NCI-H2227 treated with DMSO at 0.1 percent for 48 hours (cell line): ENCODE data around the gene QRSL1.
"Not testable (repeated sequence)": the region's sequence is repeated elsewhere in the genome, so short reads cannot be mapped to it uniquely, and the experiment has no call there.

Experiments
- DNase-seq: peaks from one replicate; lab custom pipeline; 2025; lab: John Stamatoyannopoulos, UW

The QRSL1 gene

DNA sequence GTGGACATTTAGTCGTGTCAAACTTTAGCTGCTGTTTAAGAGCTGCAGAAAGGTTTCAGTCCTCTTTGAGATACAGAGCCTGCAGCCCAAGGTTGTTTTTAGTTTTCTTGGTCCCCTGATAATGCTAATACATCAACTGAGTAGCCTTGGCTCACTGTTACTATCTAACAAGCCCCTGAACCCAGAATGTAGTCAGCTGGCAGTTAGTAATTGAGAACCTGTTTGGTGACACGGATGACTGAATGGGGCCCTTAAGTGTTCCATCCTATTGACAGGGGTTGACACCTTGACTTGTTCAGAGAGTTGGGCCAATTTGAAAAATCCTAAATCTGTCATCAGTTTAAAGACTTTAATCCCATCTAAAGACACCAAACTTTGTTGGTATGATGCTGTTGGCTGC, 2.9 kb upstream of the QRSL1 start:
- DNase-seq = no peak

DNA sequence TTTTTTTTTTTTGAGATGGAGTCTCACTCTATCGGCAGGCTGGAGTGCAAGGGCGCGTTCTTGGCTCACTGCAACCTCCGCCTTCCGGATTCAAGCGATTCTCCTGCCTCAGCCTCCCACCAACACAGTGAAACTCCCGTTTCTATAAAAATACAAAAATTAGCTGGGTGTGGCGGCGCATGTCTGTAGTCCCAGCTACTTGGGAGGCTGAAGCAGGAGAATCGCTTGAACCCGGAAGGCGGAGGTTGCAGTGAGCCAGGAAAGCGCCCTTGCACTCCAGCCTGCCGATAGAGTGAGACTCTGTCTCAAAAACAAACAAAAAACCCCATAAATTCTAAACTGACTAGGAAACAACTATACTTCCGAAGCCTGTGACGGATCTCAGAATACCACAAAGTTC, 1.6 kb upstream of the QRSL1 start:
- not testable (repeated sequence) for DNase-seq

DNA sequence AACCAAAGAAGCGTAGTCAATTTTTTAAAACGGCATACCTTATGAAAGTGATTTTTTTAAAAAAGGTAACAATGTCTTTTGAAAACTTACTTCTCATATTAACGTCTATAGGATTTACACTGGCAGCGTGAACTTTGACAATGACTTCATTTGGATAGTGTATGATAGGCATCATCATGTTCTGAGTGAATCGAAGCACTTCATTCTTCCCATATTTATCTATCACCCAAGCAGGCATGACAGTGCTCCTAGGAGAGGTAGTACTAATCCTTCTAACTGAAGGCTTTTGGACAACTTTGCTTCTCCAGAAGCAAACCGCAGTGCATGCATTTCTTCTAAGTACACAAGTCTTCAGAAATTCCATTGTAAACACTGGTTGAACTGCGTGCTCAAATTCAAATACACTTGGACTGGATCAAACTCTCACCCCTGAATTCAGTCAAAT, 698 bp upstream of the QRSL1 start:
- peak; percentile 10 for DNase-seq

DNA sequence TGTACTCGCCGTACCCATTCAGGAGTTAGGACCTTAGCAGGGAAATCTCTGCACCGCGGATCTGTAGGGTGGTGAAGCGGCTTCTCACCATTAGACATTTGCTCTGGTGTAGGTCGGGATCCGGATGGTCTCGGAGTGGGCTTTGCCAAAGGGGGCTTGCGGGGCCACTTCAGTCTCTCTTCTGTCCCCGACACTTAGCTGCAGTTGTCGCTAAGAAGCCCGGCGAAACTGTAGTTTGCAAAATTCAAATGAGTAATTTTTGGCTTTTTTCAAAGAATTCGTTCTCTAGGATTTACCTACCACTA, 433 bp downstream of the QRSL1 start:
- no peak for DNase-seq

DNA sequence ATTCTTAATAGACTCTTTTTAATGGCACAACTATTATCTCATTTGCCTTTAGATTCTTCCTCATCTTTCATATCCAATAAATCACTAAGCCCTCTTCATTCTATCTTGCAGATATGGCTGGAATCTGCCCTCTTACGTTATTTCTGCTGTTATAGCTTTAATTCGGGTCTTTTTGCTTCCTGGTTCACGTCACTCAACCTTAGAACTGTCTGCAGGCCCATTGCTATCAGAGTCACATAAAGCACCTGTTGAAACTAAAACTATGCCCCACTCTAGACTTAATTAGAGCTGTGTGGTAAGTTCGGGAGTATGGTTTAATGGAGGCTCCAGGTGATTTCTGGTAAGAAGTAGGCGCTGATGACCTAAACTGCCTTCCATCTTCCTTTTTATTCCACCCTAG, 988 bp downstream of the QRSL1 start:
- peak; percentile 22 for DNase-seq

DNA sequence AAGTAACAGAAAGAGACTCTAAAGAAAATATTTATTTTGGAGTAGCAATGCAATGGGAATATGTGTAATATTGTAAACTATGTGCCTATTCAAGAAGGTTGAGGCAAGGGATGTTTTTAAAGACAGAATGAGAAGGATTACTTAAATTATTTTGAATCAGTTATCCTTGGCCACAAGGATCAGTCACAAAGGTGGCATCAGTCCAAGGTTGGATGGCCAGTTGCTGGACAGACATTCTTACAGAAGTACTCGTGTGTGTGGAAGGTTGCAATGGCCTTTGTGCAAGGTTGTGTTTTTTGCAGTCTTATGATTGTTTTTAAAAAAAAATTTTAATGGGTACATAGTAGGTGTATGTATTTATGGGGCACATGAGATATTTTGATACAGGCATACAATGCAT, 2.0 kb downstream of the QRSL1 start:
- no peak for DNase-seq

DNA sequence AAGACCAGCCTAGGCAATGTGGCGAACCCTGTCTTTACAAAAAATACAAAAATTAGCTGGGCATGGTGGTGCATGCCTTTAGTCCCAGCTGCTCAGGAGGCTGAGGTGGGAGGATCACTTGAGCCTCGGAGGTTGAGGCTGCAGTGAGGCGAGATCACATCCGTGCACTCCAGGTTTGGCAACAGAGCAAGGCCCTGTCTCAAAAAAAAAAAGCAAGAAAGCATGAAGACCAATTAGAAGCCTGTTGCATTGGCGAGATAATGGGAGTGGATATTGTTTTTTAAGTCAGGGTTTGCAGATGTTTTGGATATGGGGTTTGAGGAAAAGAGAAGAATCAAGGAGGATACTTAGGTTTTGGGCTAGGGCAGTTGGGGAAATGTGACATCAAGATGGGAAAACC, 5.2 kb downstream of the QRSL1 start:
- DNase-seq = no peak

DNA sequence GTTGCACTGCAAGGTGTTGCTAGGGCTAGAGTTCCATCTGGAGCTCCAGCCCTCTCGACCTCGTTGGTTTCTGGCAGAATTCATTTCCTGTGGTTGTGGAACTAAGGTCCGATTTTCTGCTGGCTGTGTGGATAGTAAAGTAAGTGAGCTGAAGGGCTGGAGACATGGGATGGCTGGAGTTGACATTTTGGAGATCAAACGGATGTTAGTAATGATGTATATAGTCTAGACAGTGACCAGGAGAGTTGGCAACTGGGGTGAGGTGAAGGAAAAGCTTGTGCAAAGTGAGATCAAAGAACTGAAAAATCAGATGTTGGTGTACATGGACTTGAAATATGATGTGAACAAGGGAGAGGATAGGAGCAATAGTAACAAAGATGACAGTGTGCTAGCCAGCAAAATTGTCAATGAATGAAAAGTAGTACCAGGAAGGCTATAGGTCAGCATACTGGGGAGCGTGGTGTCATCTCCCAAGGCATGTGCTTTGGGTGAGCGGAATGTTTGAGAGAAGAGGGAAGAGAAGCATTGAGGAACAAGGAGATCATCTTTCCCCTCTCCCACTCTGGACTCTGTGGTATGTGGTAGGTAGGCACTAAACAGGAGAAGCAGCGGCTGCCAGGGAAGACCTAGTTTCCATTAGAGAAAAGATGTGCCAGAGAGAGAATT, 7.8 kb downstream of the QRSL1 start:
- no peak for DNase-seq

DNA sequence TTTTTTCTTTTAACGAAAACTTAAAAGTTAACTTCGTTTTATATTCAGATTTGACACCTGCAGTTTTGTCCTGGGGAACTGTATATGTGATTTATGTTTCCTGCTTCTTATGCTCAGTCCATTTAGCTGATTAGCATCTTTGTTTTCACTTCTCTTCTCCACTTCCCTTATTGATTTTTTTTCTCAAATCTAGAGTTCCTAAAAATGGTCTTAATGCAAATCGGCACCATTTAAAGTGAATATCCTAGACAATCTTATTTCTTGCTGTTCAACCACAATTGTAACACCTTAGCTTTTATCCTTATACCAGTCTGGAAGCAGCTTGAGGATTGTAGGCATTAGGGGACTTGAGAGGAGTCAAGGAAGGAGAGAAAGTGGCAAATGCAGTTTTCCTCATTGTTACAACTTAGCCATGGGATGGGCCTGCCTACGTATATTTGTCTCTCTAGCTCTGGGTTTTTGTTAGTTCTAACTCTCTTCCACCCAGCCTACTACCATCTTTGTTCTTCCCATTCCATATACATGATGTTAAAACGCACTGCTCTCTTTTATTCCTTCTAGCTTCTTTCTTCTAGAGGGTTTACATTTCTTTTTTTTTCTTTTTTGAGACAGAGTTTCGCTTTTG, 8.5 kb downstream of the QRSL1 start:
- DNase-seq = no peak

DNA sequence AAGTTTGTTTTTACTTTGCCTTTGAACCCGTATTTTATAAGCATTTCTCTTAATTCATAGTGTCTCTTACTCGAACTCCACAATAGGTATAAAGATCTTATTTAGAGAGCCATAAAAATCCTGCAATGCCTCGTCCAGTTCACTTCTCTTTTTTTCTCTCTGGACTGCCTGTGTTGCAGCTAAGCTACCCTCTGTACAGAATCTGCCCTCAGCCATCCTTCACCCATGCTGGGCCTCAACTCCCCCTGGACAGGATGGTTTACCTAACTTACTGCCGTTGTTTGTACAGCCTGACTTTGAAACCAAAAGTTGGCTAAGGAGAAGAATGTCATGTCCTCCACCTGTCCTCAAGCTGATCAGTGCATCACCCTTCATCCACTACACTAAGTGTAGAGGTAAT, 10.4 kb downstream of the QRSL1 start:
- DNase-seq = no peak

DNA sequence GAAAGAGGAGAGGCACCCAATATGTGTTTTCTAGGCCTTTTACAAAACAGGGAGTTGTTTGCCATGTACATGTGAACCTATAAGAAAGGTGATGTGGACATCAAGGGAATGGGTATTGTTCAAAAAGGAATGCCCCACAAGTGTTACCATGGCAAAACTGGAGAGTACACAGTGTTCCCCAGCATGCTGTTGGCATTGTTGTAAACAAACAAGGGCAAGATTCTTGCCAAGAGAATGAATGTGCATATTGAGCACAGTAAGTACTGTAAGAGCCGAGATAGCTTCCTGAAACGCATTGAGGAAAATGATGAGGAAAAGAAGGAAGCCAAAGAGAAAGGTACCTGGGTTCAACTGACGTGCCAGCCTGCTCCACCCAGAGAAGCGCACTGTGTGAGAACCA, 13.1 kb downstream of the QRSL1 start:
- DNase-seq = no peak

DNA sequence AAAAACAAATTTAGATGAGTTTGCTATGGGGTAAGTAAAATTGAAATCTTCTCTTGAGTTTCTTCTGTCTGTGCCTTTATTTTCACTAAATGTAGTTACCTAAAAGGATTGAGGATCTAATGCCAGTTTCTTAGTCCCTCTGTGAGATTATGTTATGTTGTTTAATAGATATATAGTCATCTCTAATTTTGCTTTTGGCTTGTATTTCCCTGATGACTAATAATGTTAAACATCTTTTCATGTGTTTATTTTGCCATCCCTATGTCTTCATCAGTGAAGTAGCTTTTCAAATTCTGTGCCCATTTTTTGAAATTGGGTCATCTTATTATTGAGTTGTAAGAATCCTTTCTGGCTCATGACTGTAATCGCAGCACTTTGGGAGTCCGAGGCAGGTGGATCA, 13.7 kb downstream of the QRSL1 start:
- no peak for DNase-seq

DNA sequence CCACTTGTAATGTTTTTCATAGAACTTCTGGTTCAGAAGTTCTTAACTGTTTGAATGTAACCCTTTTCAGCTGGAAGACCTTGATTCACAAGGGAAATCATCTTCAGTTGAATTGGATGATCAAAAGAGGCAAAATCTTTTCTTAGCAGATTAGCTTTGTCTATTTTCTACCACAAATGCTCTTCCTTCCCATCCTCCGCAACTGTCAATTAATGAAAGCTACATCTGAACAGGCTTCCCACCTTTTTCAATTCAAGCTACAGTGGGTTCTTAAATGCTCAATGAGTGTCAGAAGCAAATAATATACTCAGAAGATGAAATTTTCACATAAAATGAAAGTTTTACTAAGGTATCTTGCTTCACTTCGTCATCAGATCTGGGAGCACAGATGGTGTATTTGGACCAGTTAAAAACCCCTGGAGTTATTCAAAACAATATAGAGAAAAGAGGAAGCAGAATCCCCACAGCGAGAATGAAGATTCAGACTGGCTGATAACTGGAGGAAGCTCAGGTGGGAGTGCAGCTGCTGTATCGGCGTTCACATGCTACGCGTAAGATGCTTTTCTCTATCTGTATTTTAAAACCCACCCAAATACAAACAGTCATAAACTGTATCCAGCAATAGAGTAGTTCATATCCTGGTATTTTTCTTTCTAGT, 19.4 kb downstream of the QRSL1 start:
- DNase-seq = no peak

DNA sequence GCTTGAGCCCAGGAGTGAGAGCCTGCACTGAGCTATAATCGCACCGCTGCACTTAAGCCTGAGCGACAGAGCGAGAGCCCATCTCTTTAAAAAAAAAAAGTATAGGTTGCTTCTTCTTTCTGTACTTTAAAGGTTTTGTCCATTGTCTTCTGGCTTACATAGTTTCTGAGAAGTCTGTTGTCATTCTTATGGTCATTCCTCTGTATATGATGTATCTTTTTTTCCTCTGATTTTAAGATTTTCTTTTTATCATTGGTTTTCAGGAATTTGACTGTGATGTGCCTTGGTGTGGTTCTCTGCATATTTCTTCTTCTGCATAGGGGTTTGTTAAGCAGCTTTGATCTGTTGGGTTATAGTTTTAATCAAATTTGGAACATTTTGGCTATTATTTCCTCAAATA, 29.1 kb downstream of the QRSL1 start:
- no peak for DNase-seq

DNA sequence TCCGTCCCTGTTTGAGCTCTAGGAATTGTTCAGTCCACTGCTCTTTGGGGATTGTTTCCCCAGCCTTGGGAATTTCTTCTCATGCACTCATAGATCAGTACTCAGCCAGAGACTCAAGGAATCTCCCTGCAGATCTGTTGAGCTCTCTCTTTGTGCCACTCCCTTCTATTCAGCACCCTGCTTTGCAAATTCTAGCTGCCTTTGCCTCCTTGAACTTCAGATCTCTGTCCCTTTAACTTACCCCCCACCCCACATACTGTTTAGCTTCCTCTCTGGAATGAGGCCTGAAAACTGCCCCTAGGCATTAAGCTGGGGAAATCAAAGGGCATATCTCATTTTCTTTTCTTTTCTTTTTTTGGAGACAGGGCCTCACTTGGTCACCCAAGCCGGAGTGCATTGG, 30.5 kb downstream of the QRSL1 start:
- DNase-seq = no peak

DNA sequence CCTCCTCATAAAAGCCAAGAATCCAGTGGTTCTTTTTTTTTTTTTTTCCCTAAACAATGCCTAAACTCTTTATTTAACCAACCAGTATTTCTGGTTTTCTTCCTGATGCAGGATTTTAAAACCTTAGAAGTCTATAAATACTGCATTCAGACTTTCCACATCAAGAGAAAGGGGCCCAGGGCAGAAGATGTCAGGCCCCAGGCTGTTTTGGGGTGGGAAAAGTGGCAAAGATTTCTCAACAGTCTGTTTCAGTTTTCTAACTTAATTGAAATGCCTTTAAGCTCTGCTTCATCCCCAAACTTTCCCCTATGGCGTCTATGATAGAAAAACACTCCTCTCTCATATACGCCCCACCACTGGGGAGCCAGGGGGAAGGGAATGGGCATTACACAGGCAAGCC, 33.1 kb downstream of the QRSL1 start:
- no peak for DNase-seq

DNA sequence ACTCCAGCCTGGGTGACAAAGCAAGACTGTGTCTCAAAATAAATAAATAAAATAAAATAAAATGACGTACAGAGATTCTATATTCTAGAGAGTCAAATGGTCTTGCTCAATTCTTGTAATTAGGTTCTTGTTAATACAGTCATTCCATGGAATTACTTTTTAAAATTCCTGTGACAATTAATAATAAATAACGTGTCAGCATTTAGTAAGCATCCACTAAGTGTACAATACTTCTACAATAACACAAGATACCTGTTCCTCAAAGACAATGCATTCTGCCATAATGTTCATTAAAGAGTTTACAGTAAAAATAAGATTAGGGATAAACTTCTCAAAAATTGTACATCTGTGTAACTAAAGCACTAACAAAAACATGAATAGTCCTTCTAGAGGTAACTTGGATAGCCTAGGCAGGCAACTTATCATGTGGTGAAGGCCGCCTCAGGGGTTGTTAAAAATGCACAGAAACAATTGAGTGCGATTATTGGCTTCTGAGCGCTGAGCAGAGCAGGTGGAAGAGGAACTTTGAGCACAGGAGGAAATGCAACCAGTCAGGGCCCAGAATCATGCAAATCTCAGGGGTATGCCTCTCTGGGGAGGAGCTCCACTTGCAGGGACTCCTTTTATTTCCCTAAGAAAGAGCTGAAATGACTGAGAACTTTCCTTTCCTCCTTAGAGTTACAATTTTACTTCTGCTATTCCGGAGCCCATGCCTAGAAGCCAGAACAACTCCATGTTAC, 37.1 kb downstream of the QRSL1 start:
- no peak for DNase-seq

DNA sequence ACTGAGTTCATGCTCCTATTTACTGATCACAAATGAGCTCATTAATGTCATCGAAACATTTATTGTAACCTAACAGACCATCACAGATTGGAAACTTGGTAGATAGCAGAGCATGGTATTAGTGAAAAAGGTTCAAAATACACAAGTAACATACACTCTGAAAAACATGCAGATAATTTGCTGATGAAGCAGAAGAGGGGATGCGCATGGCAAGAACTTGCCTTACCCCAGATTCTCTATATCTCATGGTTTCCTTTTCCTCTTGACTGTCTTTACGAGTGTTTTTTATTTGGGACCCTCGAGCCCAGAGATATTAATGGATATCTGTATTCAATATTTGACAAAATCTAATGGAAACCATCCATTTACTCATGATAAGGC, 37.6 kb downstream of the QRSL1 start:
- DNase-seq = no peak

DNA sequence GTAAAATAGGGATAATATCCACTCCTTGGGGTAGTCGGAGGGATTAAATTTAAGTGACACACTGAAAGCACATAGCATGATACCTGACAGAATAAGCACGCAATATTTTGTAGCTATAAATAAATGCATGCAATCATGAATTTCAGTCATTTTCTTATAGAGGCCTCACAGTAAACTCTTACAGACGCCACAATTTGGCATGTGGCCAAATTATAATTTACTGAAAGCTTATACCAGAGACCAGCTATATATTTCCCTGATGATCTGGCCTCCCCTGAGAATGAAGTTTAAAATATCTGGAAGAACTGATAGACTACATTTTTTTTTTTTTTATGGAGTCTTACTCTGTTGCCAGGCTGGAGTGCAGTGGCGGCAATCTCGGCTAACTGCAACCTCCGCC, 40.9 kb downstream of the QRSL1 start:
- no peak for DNase-seq

DNA sequence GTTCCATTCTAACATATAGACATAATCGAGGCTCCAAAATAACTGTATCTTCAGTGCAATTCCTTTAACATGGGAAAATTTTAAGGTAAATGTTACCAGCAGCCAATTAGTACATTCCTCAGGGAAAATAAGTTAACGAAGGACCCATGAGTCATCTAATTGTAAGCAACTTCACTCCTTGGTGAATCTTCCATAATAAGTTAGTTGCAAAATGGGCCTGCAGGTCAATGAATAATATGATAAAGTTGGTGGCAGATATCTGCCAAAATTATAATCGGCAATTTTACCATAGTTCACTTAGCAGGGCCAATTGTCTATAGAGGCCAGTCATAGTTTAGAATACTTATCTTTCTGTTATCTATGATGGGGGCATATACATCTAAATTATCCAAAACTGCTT, 42.3 kb downstream of the QRSL1 start:
- DNase-seq = no peak

DNA sequence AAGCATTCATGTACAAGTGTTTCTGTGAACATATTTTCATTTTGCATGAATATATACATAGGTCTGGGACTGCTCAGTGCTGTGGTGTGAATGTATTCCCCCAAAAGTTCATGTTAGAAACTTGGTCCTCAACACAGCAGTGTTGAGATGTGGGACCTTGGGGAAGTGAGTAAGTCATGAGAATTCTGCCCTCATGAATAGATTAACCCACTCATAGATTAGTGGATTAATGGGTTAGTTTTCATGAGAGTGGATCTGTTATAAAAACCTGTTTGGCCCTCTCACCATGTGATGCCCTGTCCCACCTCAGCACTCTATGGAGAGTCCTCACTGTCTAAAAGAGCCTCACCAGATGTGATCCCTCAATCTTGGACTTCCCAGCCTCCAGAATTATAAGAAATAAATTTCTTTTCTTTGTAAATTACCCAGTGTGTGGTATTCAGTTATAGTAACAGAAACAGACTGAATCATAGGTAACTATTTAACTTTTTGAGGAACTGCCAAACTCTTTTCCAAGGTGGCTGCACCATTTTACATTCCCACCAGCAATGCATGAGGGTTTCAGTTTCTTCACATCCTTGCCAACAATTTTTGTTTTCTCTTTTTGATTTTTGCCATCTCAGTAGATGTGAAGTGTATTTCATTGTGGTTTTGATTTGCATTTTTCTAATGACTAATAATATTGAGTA, 45.3 kb downstream of the QRSL1 start:
- no peak for DNase-seq

DNA sequence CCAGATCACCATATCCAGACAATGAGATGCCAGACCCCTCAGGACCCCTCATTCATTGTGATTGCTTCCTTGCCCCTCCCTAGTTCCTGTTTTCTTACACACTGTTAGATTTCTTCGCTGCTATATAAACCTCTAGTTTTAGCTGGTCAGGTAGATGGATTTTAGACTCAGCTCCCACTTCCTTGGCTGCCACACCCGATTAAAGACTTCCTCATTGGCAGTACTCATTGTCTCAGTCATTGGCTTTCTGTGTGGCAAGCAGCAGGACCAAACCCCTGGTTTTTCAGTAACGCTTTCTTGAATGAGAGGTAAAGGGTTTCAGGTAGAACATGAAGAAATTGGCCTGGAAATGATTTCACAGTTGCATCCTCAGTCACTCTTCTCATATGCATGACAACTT, 47.9 kb downstream of the QRSL1 start:
- no peak for DNase-seq

DNA sequence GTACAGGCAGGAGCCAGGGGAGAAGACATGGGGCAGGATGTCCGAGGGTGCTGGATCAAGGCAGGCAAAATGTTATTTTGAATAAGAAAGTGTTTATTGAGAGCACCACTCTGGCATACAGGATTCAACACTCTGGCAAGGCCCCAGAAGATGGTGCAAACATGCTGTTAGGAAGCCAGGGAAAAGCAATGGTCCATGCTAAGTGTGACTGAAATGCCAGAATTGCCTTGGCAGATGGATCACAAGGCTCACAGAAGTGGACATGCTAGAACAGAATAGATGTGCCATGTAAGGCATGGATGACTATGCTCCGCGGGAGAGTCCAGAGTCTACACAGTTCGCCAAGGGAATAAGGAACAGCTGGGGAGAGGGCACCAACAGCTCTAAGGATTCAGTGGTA, 54.6 kb downstream of the QRSL1 start:
- DNase-seq = no peak
